WTC11 (cell line): Measurements from ENCODE around the gene IL4R.

Source experiments
- ELF4 ChIP-seq: sonication (generic); formaldehyde crosslinking; IDR thresholded peaks from 2 replicates; pipeline ENCODE4 v1.8.1; 2022; ENCODE audit warnings: low read depth, mild to moderate bottlenecking, moderate library complexity, missing genetic modification reagents
- GTF2I ChIP-seq: fragments of 250-450 bp; sonication (Bioruptor Pico); conservative IDR thresholded peaks from 2 replicates; pipeline ENCODE4 v1.4.0; 2021; ENCODE audit warnings: mild to moderate bottlenecking
- IRF2 ChIP-seq: sonication (generic); formaldehyde crosslinking; IDR thresholded peaks from 2 replicates; pipeline ENCODE4 v1.8.0; 2022; ENCODE audit warnings: low read depth, missing genetic modification reagents, borderline replicate concordance
- NFE2L1 ChIP-seq: sonication (generic); formaldehyde crosslinking; IDR thresholded peaks from 2 replicates; pipeline ENCODE4 v1.8.1; 2023; ENCODE audit warnings: missing genetic modification reagents
- TEAD1 ChIP-seq: sonication (generic); formaldehyde crosslinking; IDR thresholded peaks from 2 replicates; pipeline ENCODE4 v1.8.0; 2022; ENCODE audit warnings: mild to moderate bottlenecking, missing genetic modification reagents
- TF ChIP-seq, protein P1 (sequence below): sonication (generic); formaldehyde crosslinking; IDR thresholded peaks from 2 replicates; pipeline ENCODE4 v1.8.1; 2022; ENCODE audit warnings: low read depth, mild to moderate bottlenecking, moderate library complexity, missing genetic modification reagents, borderline replicate concordance
- TF ChIP-seq, protein P2 (sequence below): fragments of 200-600 bp; IDR thresholded peaks from 2 replicates; pipeline ENCODE4 v1.8.0; 2022; ENCODE audit warnings: antibody characterized with exemption
- TF ChIP-seq, protein P3 (sequence below): sonication (generic); formaldehyde crosslinking; IDR thresholded peaks from 2 replicates; pipeline ENCODE4 v1.8.1; 2023; ENCODE audit warnings: mild to moderate bottlenecking, missing genetic modification reagents, moderate library complexity
- TF ChIP-seq, protein P4 (sequence below): sonication (generic); formaldehyde crosslinking; IDR thresholded peaks from 2 replicates; pipeline ENCODE4 v1.8.1; 2022; ENCODE audit warnings: mild to moderate bottlenecking, moderate library complexity, missing genetic modification reagents

DNA sequence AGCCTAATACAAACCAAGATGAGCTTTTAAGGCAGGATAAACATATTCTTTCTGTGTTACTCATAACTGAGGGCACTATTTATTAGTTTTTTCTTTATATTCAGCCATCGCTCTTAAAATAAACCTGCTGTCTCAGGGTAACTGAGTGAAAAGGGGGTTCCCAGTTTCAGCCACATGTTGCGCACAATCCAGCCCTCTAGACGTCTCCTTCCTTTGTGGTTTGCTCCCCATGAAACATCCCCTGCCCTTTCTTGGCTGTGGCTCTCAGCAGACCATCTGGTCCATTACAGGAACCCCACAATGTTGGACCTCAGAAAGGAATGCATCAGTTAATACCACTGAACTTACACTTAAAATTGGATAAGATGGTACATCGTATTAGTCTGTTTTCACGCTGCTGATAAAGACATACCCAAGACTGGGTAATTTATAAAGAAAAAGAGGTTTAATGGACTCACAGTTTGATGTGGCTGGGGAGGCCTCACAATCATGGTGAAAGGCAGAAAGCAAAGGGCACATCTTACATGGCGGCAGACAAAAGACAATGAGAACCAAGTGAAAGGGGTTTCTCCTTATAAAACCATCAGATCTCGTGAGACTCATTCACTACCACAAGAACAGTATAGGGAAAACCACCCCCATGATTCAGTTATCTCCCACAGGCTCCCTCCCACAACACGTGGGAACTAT is 75.6 kb downstream of the IL4R start:
- TF ChIP-seq GTF2I (CRISPR knock-in tag) (no peak), ELF4 (CRISPR knock-in tag) (no peak), NFE2L1 (CRISPR knock-in tag) (no peak), TEAD1 (CRISPR knock-in tag) (no peak), IRF2 (CRISPR knock-in tag) (no peak)
- TF ChIP-seq, protein P1, sequence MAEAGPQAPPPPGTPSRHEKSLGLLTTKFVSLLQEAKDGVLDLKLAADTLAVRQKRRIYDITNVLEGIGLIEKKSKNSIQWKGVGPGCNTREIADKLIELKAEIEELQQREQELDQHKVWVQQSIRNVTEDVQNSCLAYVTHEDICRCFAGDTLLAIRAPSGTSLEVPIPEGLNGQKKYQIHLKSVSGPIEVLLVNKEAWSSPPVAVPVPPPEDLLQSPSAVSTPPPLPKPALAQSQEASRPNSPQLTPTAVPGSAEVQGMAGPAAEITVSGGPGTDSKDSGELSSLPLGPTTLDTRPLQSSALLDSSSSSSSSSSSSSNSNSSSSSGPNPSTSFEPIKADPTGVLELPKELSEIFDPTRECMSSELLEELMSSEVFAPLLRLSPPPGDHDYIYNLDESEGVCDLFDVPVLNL (CRISPR knock-in tag): no peak
- TF ChIP-seq, protein P2, sequence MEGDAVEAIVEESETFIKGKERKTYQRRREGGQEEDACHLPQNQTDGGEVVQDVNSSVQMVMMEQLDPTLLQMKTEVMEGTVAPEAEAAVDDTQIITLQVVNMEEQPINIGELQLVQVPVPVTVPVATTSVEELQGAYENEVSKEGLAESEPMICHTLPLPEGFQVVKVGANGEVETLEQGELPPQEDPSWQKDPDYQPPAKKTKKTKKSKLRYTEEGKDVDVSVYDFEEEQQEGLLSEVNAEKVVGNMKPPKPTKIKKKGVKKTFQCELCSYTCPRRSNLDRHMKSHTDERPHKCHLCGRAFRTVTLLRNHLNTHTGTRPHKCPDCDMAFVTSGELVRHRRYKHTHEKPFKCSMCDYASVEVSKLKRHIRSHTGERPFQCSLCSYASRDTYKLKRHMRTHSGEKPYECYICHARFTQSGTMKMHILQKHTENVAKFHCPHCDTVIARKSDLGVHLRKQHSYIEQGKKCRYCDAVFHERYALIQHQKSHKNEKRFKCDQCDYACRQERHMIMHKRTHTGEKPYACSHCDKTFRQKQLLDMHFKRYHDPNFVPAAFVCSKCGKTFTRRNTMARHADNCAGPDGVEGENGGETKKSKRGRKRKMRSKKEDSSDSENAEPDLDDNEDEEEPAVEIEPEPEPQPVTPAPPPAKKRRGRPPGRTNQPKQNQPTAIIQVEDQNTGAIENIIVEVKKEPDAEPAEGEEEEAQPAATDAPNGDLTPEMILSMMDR: no peak
- TF ChIP-seq, protein P3, sequence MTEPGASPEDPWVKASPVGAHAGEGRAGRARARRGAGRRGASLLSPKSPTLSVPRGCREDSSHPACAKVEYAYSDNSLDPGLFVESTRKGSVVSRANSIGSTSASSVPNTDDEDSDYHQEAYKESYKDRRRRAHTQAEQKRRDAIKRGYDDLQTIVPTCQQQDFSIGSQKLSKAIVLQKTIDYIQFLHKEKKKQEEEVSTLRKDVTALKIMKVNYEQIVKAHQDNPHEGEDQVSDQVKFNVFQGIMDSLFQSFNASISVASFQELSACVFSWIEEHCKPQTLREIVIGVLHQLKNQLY (CRISPR knock-in tag): no peak
- TF ChIP-seq, protein P4, sequence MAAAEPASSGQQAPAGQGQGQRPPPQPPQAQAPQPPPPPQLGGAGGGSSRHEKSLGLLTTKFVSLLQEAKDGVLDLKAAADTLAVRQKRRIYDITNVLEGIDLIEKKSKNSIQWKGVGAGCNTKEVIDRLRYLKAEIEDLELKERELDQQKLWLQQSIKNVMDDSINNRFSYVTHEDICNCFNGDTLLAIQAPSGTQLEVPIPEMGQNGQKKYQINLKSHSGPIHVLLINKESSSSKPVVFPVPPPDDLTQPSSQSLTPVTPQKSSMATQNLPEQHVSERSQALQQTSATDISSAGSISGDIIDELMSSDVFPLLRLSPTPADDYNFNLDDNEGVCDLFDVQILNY (CRISPR knock-in tag): no peak
